ENCODE data around the gene BCAR3.

Gene BCAR3

GRCh38 chr1:93602101-93602500 lies 79.5 kb downstream of the BCAR3 start:
- DNase-seq (no peak), ATAC-seq (replicated peaks) (no peak)
- Mint-ChIP-seq H3K4me3 (no peak overlapping the region), H3K36me3 (ENCODE audit: insufficient read depth) (no peaks in the 10 kb centered on the region), H3K4me1 (ENCODE audit: low read depth in 2 of 2) (no peaks in the 10 kb centered on the region), H3K27ac (no peak overlapping the region), H3K27me3 (peaks cover 30 to 63% of the 10 kb centered on the region in 2 donors), H3K9me3 (no peaks in the 10 kb centered on the region)

GRCh38 chr1:93601686-93602085 lies 80.0 kb downstream of the BCAR3 start:
- Mint-ChIP-seq H3K27ac (no peak overlapping the region), H3K4me3 (no peak overlapping the region), H3K4me1 (ENCODE audit: low read depth in 2 of 2) (no peaks in the 10 kb centered on the region), H3K27me3 (peaks cover 33 to 59% of the 10 kb centered on the region in 2 donors), H3K36me3 (ENCODE audit: insufficient read depth) (no peaks in the 10 kb centered on the region), H3K9me3 (no peaks in the 10 kb centered on the region)
- no peak for ATAC-seq (replicated peaks)
- no peak for DNase-seq

- no peaks in the 10 kb centered on the region for H3K9me3 Mint-ChIP-seq
- H3K4me3 Mint-ChIP-seq, result no peak overlapping the region
- DNase-seq, result no peak
- H3K27ac Mint-ChIP-seq, result no peak overlapping the region
- H3K36me3 Mint-ChIP-seq (ENCODE audit: insufficient read depth), result no peaks in the 10 kb centered on the region
- no peak for ATAC-seq (replicated peaks)
- peaks cover 38 to 49% of the 10 kb centered on the region in 2 donors for H3K27me3 Mint-ChIP-seq
- H3K4me1 Mint-ChIP-seq (ENCODE audit: low read depth in 2 of 2), result no peaks in the 10 kb centered on the region
Observed at GRCh38 chr1:93600663-93601062, 81.0 kb downstream of the BCAR3 start.

GRCh38 chr1:93599479-93599878 lies 82.2 kb downstream of the BCAR3 start:
- peaks cover 30 to 37% of the 10 kb centered on the region in 2 donors for H3K27me3 Mint-ChIP-seq
- H3K9me3 Mint-ChIP-seq, result no peaks in the 10 kb centered on the region
- H3K4me1 Mint-ChIP-seq (ENCODE audit: low read depth in 2 of 2), result no peaks in the 10 kb centered on the region
- DNase-seq (no peak), ATAC-seq (replicated peaks) (no peak)
- H3K36me3 Mint-ChIP-seq (ENCODE audit: insufficient read depth), result no peaks in the 10 kb centered on the region
- H3K4me3 Mint-ChIP-seq, result no peak overlapping the region
- H3K27ac Mint-ChIP-seq, result peak overlapping the region in 1 of 2 donors; percentile 11

- H3K36me3 Mint-ChIP-seq (ENCODE audit: insufficient read depth), result no peaks in the 10 kb centered on the region
- no peak overlapping the region for H3K27ac Mint-ChIP-seq
- DNase-seq (no peak), ATAC-seq (replicated peaks) (no peak)
- no peaks in the 10 kb centered on the region for H3K4me1 Mint-ChIP-seq (ENCODE audit: low read depth in 2 of 2)
- peaks cover 25 to 35% of the 10 kb centered on the region in 2 donors for H3K27me3 Mint-ChIP-seq
- H3K4me3 Mint-ChIP-seq, result no peak overlapping the region
- H3K9me3 Mint-ChIP-seq, result no peaks in the 10 kb centered on the region
Observed at GRCh38 chr1:93598861-93599439, 82.7 kb downstream of the BCAR3 start.

- no peaks in the 10 kb centered on the region for H3K36me3 Mint-ChIP-seq (ENCODE audit: insufficient read depth)
- H3K4me3 Mint-ChIP-seq, result no peak overlapping the region
- DNase-seq (no peak), ATAC-seq (replicated peaks) (no peak)
- H3K27me3 Mint-ChIP-seq, result peaks cover 19 to 35% of the 10 kb centered on the region in 2 donors
- H3K9me3 Mint-ChIP-seq, result no peaks in the 10 kb centered on the region
- H3K4me1 Mint-ChIP-seq (ENCODE audit: low read depth in 2 of 2), result no peaks in the 10 kb centered on the region
- no peak overlapping the region for H3K27ac Mint-ChIP-seq
Observed at GRCh38 chr1:93598396-93598795, 83.2 kb downstream of the BCAR3 start.

- no peaks in the 10 kb centered on the region for H3K36me3 Mint-ChIP-seq (ENCODE audit: insufficient read depth)
Observed at GRCh38 chr1:93597709-93598108, 83.9 kb downstream of the BCAR3 start.

GRCh38 chr1:93596329-93597089 lies 85.1 kb downstream of the BCAR3 start:
- no peaks in the 10 kb centered on the region for H3K36me3 Mint-ChIP-seq (ENCODE audit: insufficient read depth)
- H3K9me3 Mint-ChIP-seq, result no peaks in the 10 kb centered on the region
- ATAC-seq (replicated peaks) (no peak), DNase-seq (no peak)
- H3K4me3 Mint-ChIP-seq, result no peak overlapping the region
- H3K27ac Mint-ChIP-seq, result no peak overlapping the region
- peaks cover 4% of the 10 kb centered on the region in 2 donors for H3K4me1 Mint-ChIP-seq (ENCODE audit: low read depth in 2 of 2)
- peaks cover 16 to 25% of the 10 kb centered on the region in 2 donors for H3K27me3 Mint-ChIP-seq

More at GRCh38 chr1:93597709-93598108, 83.9 kb downstream of the BCAR3 start:
- Mint-ChIP-seq H3K9me3 (no peaks in the 10 kb centered on the region), H3K27ac (no peak overlapping the region), H3K4me3 (no peak overlapping the region), H3K4me1 (ENCODE audit: low read depth in 2 of 2) (no peaks in the 10 kb centered on the region), H3K27me3 (peaks cover 19 to 35% of the 10 kb centered on the region in 2 donors)
- ATAC-seq (replicated peaks) (no peak), DNase-seq (no peak)

- Mint-ChIP-seq H3K9me3 (no peaks in the 10 kb centered on the region), H3K36me3 (ENCODE audit: insufficient read depth) (no peaks in the 10 kb centered on the region), H3K4me1 (ENCODE audit: low read depth in 2 of 2) (peaks cover 4% of the 10 kb centered on the region in 2 donors), H3K27ac (no peak overlapping the region), H3K4me3 (no peak overlapping the region), H3K27me3 (peaks cover 14 to 21% of the 10 kb centered on the region in 2 donors)
- DNase-seq (no peak), ATAC-seq (replicated peaks) (no peak)
Observed at GRCh38 chr1:93595743-93596142, 85.9 kb downstream of the BCAR3 start.

GRCh38 chr1:93595266-93595665 lies 86.4 kb downstream of the BCAR3 start:
- Mint-ChIP-seq H3K9me3 (no peaks in the 10 kb centered on the region), H3K4me3 (no peak overlapping the region), H3K4me1 (ENCODE audit: low read depth in 2 of 2) (peaks cover 4% of the 10 kb centered on the region in 2 donors), H3K27me3 (peaks cover 14 to 21% of the 10 kb centered on the region in 2 donors), H3K27ac (no peak overlapping the region), H3K36me3 (ENCODE audit: insufficient read depth) (no peaks in the 10 kb centered on the region)
- no peak for ATAC-seq (replicated peaks)
- no peak for DNase-seq

GRCh38 chr1:93594603-93594880 lies 87.1 kb downstream of the BCAR3 start:
- peaks cover 4% of the 10 kb centered on the region in 2 donors for H3K4me1 Mint-ChIP-seq (ENCODE audit: low read depth in 2 of 2)
- H3K9me3 Mint-ChIP-seq, result no peaks in the 10 kb centered on the region
- peaks cover 7 to 21% of the 10 kb centered on the region in 2 donors for H3K27me3 Mint-ChIP-seq
- no peak overlapping the region for H3K27ac Mint-ChIP-seq
- ATAC-seq (replicated peaks), result no peak
- H3K36me3 Mint-ChIP-seq (ENCODE audit: insufficient read depth), result no peaks in the 10 kb centered on the region
- no peak for DNase-seq
- H3K4me3 Mint-ChIP-seq, result no peak overlapping the region

- no peak overlapping the region for H3K27ac Mint-ChIP-seq
- H3K9me3 Mint-ChIP-seq, result no peaks in the 10 kb centered on the region
- no peak for DNase-seq
- no peak for ATAC-seq (replicated peaks)
- peaks cover 4% of the 10 kb centered on the region in 2 donors for H3K4me1 Mint-ChIP-seq (ENCODE audit: low read depth in 2 of 2)
- H3K27me3 Mint-ChIP-seq, result peaks cover 7 to 18% of the 10 kb centered on the region in 2 donors
- no peaks in the 10 kb centered on the region for H3K36me3 Mint-ChIP-seq (ENCODE audit: insufficient read depth)
- no peak overlapping the region for H3K4me3 Mint-ChIP-seq
Observed at GRCh38 chr1:93593854-93594602, 87.6 kb downstream of the BCAR3 start.

- Mint-ChIP-seq H3K27ac (peak overlapping the region in 1 of 2 donors; percentile 73), H3K4me3 (no peak overlapping the region), H3K36me3 (ENCODE audit: insufficient read depth) (no peaks in the 10 kb centered on the region), H3K9me3 (no peaks in the 10 kb centered on the region), H3K4me1 (ENCODE audit: low read depth in 2 of 2) (peaks cover 8 to 9% of the 10 kb centered on the region in 2 donors), H3K27me3 (peaks cover 3 to 14% of the 10 kb centered on the region in 2 donors)
- ATAC-seq (replicated peaks), result no peak
- no peak for DNase-seq
Observed at GRCh38 chr1:93592551-93592949, 89.1 kb downstream of the BCAR3 start.

All from effector memory CD8-positive, alpha-beta T cell (primary cell).